H9 (cell line): ENCODE data around the gene OS9. TPM values are rescaled to one million over a fixed set of nuclear protein-coding genes. Genes with fewer than 3 reads are reported as not detected.

ENCODE experiments used
- DNase-seq: peaks from one replicate; pipeline ENCODE4 v3.0.0-alpha.2; 2017
- H2AFZ ChIP-seq: one replicate; pipeline ENCODE4 v1.6.1; 2013; ENCODE audit warnings: mild to moderate bottlenecking, low read length, control low read depth, moderate library complexity
- H2AK5ac ChIP-seq: 2 replicates; pipeline ENCODE4 v1.6.1; 2013; ENCODE audit warnings: low read length, control low read depth, mixed read lengths; ENCODE audit not compliant: insufficient read length
- H2BK120ac ChIP-seq: one replicate; pipeline ENCODE4 v1.6.1; 2013; ENCODE audit warnings: low read depth, mild to moderate bottlenecking, low read length, control low read depth, inconsistent platforms; ENCODE audit not compliant: poor library complexity, severe bottlenecking
- H2BK12ac ChIP-seq: 2 replicates; pipeline ENCODE4 v1.6.1; 2013; ENCODE audit warnings: low read length, control low read depth, mixed read lengths, low read depth; ENCODE audit not compliant: insufficient read length
- H2BK15ac ChIP-seq: 2 replicates; pipeline ENCODE4 v1.6.1; 2013; ENCODE audit warnings: low read depth, low read length, control low read depth
- H2BK20ac ChIP-seq: one replicate; pipeline ENCODE4 v1.6.1; 2013; ENCODE audit warnings: low read depth, mild to moderate bottlenecking, low read length, control low read depth, inconsistent platforms; ENCODE audit not compliant: poor library complexity, severe bottlenecking
- H2BK5ac ChIP-seq: 2 replicates; pipeline ENCODE4 v1.6.1; 2013; ENCODE audit warnings: low read length, control low read depth, mixed read lengths; ENCODE audit not compliant: insufficient read length
- H3K14ac ChIP-seq: 2 replicates; pipeline ENCODE4 v1.6.1; 2013; ENCODE audit warnings: low read length, control low read depth; ENCODE audit not compliant: insufficient read depth
- H3K18ac ChIP-seq: 2 replicates; pipeline ENCODE4 v1.6.1; 2013; ENCODE audit warnings: low read depth, mild to moderate bottlenecking, mixed read lengths, low read length, control low read depth; ENCODE audit not compliant: insufficient read length
- H3K23ac ChIP-seq: 2 replicates; pipeline ENCODE4 v1.6.1; 2013; ENCODE audit warnings: low read length, control low read depth, mixed read lengths, low read depth; ENCODE audit not compliant: insufficient read length
- H3K23me2 ChIP-seq: 2 replicates; pipeline ENCODE4 v1.6.1; 2013; ENCODE audit warnings: low read depth, mild to moderate bottlenecking, mixed read lengths, low read length, control low read depth; ENCODE audit not compliant: insufficient read length, poor library complexity, severe bottlenecking
- H3K27ac ChIP-seq: 2 replicates; pipeline ENCODE4 v1.5.1; 2013; ENCODE audit warnings: low read length, control low read depth, mixed read lengths, low read depth; ENCODE audit not compliant: insufficient read length
- H3K27me3 ChIP-seq: 2 replicates; pipeline ENCODE4 v1.6.1; 2013; ENCODE audit warnings: low read length, control low read depth, inconsistent platforms; ENCODE audit not compliant: insufficient read depth
- H3K4ac ChIP-seq: 2 replicates; pipeline ENCODE4 v1.6.1; 2013; ENCODE audit warnings: low read depth, mild to moderate bottlenecking, control low read depth, inconsistent platforms, low read length, moderate library complexity
- H3K4me1 ChIP-seq: 2 replicates; pipeline ENCODE4 v1.6.1; 2013; ENCODE audit warnings: low read length, control low read depth, inconsistent platforms; ENCODE audit not compliant: insufficient read depth
- H3K4me2 ChIP-seq: 2 replicates; pipeline ENCODE4 v1.6.1; 2013; ENCODE audit warnings: low read length, control low read depth, mixed read lengths; ENCODE audit not compliant: insufficient read length, insufficient read depth
- H3K56ac ChIP-seq: 2 replicates; pipeline ENCODE4 v1.6.1; 2013; ENCODE audit warnings: low read depth, mild to moderate bottlenecking, mixed read lengths, low read length, control low read depth; ENCODE audit not compliant: insufficient read length
- H3K79me1 ChIP-seq: 2 replicates; pipeline ENCODE4 v1.6.1; 2013; ENCODE audit warnings: low read depth, mild to moderate bottlenecking, moderate library complexity, low read length, control low read depth, inconsistent platforms; ENCODE audit not compliant: insufficient read depth, poor library complexity, severe bottlenecking
- H3K79me2 ChIP-seq: 2 replicates; pipeline ENCODE4 v1.6.1; 2013; ENCODE audit warnings: low read length, control low read depth, inconsistent platforms; ENCODE audit not compliant: insufficient read depth
- H3K9ac ChIP-seq: 2 replicates; pipeline ENCODE4 v1.6.1; 2013; ENCODE audit warnings: low read length, control low read depth, mixed read lengths; ENCODE audit not compliant: insufficient read length; ENCODE audit errors: extremely low read depth
- H3K9me3 ChIP-seq: one replicate; pipeline ENCODE4 v1.6.1; 2013; ENCODE audit warnings: low read depth, low read length, inconsistent platforms; ENCODE audit not compliant: control insufficient read depth
- H3T11ph ChIP-seq: one replicate; pipeline ENCODE4 v1.6.1; 2013; ENCODE audit warnings: mild to moderate bottlenecking, low read length, control low read depth, inconsistent platforms
- H4K20me1 ChIP-seq: one replicate; pipeline ENCODE4 v1.6.1; 2013; ENCODE audit not compliant: control insufficient read depth, insufficient read length, insufficient read depth
- H4K5ac ChIP-seq: 2 replicates; pipeline ENCODE4 v1.6.1; 2013; ENCODE audit warnings: low read depth, mild to moderate bottlenecking, mixed read lengths, low read length, control low read depth; ENCODE audit not compliant: insufficient read length
- H4K8ac ChIP-seq: replicated peaks from 2 replicates; pipeline ENCODE4 v1.6.1; 2013; ENCODE audit warnings: low read length, control low read depth, mixed read lengths, low read depth; ENCODE audit not compliant: insufficient read length
- H4K91ac ChIP-seq: 2 replicates; pipeline ENCODE4 v1.6.1; 2013; ENCODE audit warnings: low read depth, mild to moderate bottlenecking, moderate library complexity, mixed read lengths, low read length, control low read depth; ENCODE audit not compliant: insufficient read length
- H3K27ac Mint-ChIP-seq, 3 experiments: 2 replicates in 2 of 3; 3 replicates in 1 of 3; pipeline ENCODE4 v1.8.0; 2020 to 2021; ENCODE audit warnings: mixed read lengths in 3 of 3, mild to moderate bottlenecking in 1 of 3, moderate library complexity in 1 of 3
- H3K27me3 Mint-ChIP-seq: 2 replicates; pipeline ENCODE4 v1.8.0; 2021; ENCODE audit warnings: low read depth, mild to moderate bottlenecking, moderate library complexity, mixed read lengths
- H3K36me3 Mint-ChIP-seq, 3 experiments: 2 replicates in 2 of 3; 3 replicates in 1 of 3; pipeline ENCODE4 v1.8.0; 2020 to 2021; ENCODE audit warnings: low read depth in 3 of 3, mixed read lengths in 3 of 3; ENCODE audit not compliant: insufficient read depth in 1 of 3
- H3K4me1 Mint-ChIP-seq, 2 experiments: 2 replicates each; pipeline ENCODE4 v1.8.0; 2020; ENCODE audit warnings: mixed read lengths in 2 of 2
- H3K4me3 Mint-ChIP-seq, 2 experiments: 2 replicates in 1 of 2; 3 replicates in 1 of 2; pipeline ENCODE4 v1.8.0; 2020 to 2021; ENCODE audit warnings: mild to moderate bottlenecking in 2 of 2, mixed read lengths in 2 of 2, moderate library complexity in 1 of 2
- H3K9me3 Mint-ChIP-seq, 2 experiments: 2 replicates in 1 of 2; 3 replicates in 1 of 2; pipeline ENCODE4 v1.8.0; 2020; ENCODE audit warnings: mild to moderate bottlenecking in 2 of 2, mixed read lengths in 2 of 2, moderate library complexity in 1 of 2
- WGBS: extraction: QIAGEN DNeasy Blood & Tissue Kit; methylation state at CpG from one replicate; pipeline ENCODE4 v1.1.7; 2013; ENCODE audit warnings: missing lambda C conversion rate, low lambda C conversion rate, mixed read lengths; ENCODE audit not compliant: insufficient read length; ENCODE audit errors: extremely low coverage; 5-methylcytosine and 5-hydroxymethylcytosine counted together
- total RNA-seq: library from RNA; stranded (reverse); gene quantifications from 2 replicates; pipeline ENCODE4 v1.2.1, GENCODE V29; 2021
- TF ChIP-seq, protein P1 (sequence below): fragments of 200-600 bp; sonication (generic); conservative IDR thresholded peaks from 3 replicates; pipeline ENCODE4 v1.8.0; 2021; ENCODE audit warnings: antibody characterized with exemption, mild to moderate bottlenecking

OS9 gene
- total RNA-seq, 1 experiment from 2014 or later: 112 TPM

DNA sequence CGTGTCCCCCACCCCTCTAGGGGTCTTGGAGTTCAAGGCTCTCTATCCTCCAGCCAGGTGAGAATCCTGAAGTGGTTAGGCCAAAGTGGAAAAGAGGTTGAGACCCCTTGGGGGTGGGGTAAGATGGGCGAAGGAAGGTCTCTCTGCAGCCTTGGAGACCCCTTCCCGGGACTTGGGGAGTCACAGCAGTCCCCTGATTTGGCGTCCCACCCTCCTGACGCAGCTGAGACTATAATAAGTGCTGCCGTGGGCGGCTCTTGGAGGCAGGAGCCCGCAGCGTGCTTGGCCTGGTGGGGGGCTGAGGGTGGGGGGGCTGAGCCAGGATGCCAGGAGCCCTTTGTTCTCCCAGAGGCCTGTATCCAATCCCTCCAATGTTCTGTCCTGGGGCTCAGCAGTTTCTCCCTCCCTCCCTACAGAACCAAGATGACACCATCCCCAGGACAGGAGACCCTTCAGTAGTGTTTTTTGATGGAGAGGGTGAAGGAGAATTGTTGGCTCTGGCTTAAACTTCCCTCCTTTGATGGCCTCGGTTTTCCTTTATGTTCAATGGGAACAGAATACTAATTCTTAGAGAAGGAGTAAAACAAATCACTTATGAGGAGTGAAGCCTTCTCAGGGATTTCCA, 46.1 kb downstream of the OS9 start:
- DNase-seq: no peak
- no peak overlapping the region for H3T11ph ChIP-seq
- H3K79me2 ChIP-seq: no peaks in the 10 kb centered on the region
- no peak overlapping the region for H3K18ac ChIP-seq
- no peak overlapping the region for H3K4me2 ChIP-seq
- H3K56ac ChIP-seq: no peak overlapping the region
- H3K9me3 Mint-ChIP-seq: no peaks in the 10 kb centered on the region; a peak in 1 of 5 replicates
- H3K9me3 ChIP-seq: no peaks in the 10 kb centered on the region
- H3K27me3 ChIP-seq: peaks cover 44% of the 10 kb centered on the region
- no peaks in the 10 kb centered on the region; a peak in 1 of 7 replicates for H3K36me3 Mint-ChIP-seq
- H3K27ac Mint-ChIP-seq: no peak overlapping the region
- no peak overlapping the region for H2AK5ac ChIP-seq
- H2BK120ac ChIP-seq: no peak overlapping the region
- H2BK20ac ChIP-seq: no peak overlapping the region
- no peak overlapping the region for H2BK12ac ChIP-seq
- no CpG with 5 or more reads among the region's 10 CpGs for WGBS
- H4K20me1 ChIP-seq: peaks cover 2% of the 10 kb centered on the region
- H2BK15ac ChIP-seq: no peak overlapping the region
- no peak overlapping the region for H2BK5ac ChIP-seq
- TF ChIP-seq, protein P1, sequence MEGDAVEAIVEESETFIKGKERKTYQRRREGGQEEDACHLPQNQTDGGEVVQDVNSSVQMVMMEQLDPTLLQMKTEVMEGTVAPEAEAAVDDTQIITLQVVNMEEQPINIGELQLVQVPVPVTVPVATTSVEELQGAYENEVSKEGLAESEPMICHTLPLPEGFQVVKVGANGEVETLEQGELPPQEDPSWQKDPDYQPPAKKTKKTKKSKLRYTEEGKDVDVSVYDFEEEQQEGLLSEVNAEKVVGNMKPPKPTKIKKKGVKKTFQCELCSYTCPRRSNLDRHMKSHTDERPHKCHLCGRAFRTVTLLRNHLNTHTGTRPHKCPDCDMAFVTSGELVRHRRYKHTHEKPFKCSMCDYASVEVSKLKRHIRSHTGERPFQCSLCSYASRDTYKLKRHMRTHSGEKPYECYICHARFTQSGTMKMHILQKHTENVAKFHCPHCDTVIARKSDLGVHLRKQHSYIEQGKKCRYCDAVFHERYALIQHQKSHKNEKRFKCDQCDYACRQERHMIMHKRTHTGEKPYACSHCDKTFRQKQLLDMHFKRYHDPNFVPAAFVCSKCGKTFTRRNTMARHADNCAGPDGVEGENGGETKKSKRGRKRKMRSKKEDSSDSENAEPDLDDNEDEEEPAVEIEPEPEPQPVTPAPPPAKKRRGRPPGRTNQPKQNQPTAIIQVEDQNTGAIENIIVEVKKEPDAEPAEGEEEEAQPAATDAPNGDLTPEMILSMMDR: no peak
- H3K14ac ChIP-seq: no peak overlapping the region
- no peak overlapping the region for H3K23ac ChIP-seq
- H3K23me2 ChIP-seq: peaks cover 16% of the 10 kb centered on the region
- H2AFZ ChIP-seq: no peak overlapping the region
- H3K4me3 Mint-ChIP-seq: peak overlapping the region in 1 of 2 experiments; percentile 86; a peak in 1 of 5 replicates
- no peak overlapping the region for H3K9ac ChIP-seq
- H3K27me3 Mint-ChIP-seq: peaks cover 79% of the 10 kb centered on the region
- peaks cover 26 to 32% of the 10 kb centered on the region in 2 experiments for H3K4me1 Mint-ChIP-seq
- no peak overlapping the region for H4K91ac ChIP-seq
- H3K4me1 ChIP-seq: peaks cover 2% of the 10 kb centered on the region; the same call in 1 of the 2 replicates
- no peak overlapping the region for H3K27ac ChIP-seq
- H3K79me1 ChIP-seq: no peaks in the 10 kb centered on the region
- H4K5ac ChIP-seq: no peak overlapping the region
- no peak overlapping the region for H4K8ac ChIP-seq
- H3K4ac ChIP-seq: no peak overlapping the region
